Measurements from ENCODE around the gene SLC39A11. TPM values are rescaled to one million over a fixed set of nuclear protein-coding genes. Genes with fewer than 3 reads are reported as not detected.
A peak's percentile ranks its signal among the peaks of the same experiment; 100 is the strongest.
"Not testable (repeated sequence)": the region's sequence is repeated elsewhere in the genome, so short reads cannot be mapped to it uniquely, and the experiment has no call there.

SLC39A11 gene
- total RNA-seq, 1 donor from 2014 or later = 22.0 TPM

GRCh38 chr17:72782985-72783701 is 309.3 kb downstream of the SLC39A11 start:
- no peak for DNase-seq

GRCh38 chr17:72782437-72782836 is 310.1 kb downstream of the SLC39A11 start:
- not testable (repeated sequence) for DNase-seq

GRCh38 chr17:72778169-72779151 is 314.0 kb downstream of the SLC39A11 start:
- no peak for DNase-seq

GRCh38 chr17:72775919-72776318 is 316.6 kb downstream of the SLC39A11 start:
- DNase-seq = peak; percentile 27

- no peak for DNase-seq
Observed at GRCh38 chr17:72775237-72775636, 317.3 kb downstream of the SLC39A11 start.

- DNase-seq = no peak
Observed at GRCh38 chr17:72774236-72774635, 318.3 kb downstream of the SLC39A11 start.

- not testable (repeated sequence) for DNase-seq
Observed at GRCh38 chr17:72773225-72773624, 319.3 kb downstream of the SLC39A11 start.

GRCh38 chr17:72772331-72772821 is 320.1 kb downstream of the SLC39A11 start:
- no peak for DNase-seq

- DNase-seq = no peak
Observed at GRCh38 chr17:72771734-72772133, 320.8 kb downstream of the SLC39A11 start.

GRCh38 chr17:72766761-72767356 is 325.6 kb downstream of the SLC39A11 start:
- DNase-seq = no peak

- no peak for DNase-seq
Observed at GRCh38 chr17:72765368-72766153, 326.9 kb downstream of the SLC39A11 start.

GRCh38 chr17:72764632-72765041 is 327.9 kb downstream of the SLC39A11 start:
- DNase-seq = no peak

GRCh38 chr17:72763981-72764380 is 328.5 kb downstream of the SLC39A11 start:
- DNase-seq = no peak

- DNase-seq = not testable (repeated sequence)
Observed at GRCh38 chr17:72761893-72762575, 330.5 kb downstream of the SLC39A11 start.

- no peak for DNase-seq
Observed at GRCh38 chr17:72761431-72761830, 331.1 kb downstream of the SLC39A11 start.

GRCh38 chr17:72760368-72760767 is 332.1 kb downstream of the SLC39A11 start:
- no peak for DNase-seq

GRCh38 chr17:72759301-72759700 is 333.2 kb downstream of the SLC39A11 start:
- no peak for DNase-seq

- DNase-seq = no peak
Observed at GRCh38 chr17:72756256-72756655, 336.2 kb downstream of the SLC39A11 start.

- no peak for DNase-seq
Observed at GRCh38 chr17:72754513-72754912, 338.0 kb downstream of the SLC39A11 start.

- DNase-seq = no peak
Observed at GRCh38 chr17:72751746-72752145, 340.7 kb downstream of the SLC39A11 start.

- no peak for DNase-seq
Observed at GRCh38 chr17:72749119-72749572, 343.3 kb downstream of the SLC39A11 start.

All from skin of body (tissue), 2 donors.